NCI-H2081 (cell line): ENCODE data around the gene ELF5.
A peak's percentile ranks its signal among the peaks of the same experiment; 100 is the strongest.

Experiments used
- DNase-seq, 2 experiments: peaks; one replicate each; lab custom pipeline; 2025; lab: John Stamatoyannopoulos, UW

The ELF5 gene

GRCh38 chr11:34451053-34451452, 62.5 kb downstream of the ELF5 start:
- no peak for DNase-seq

- DNase-seq: no peak
Observed at GRCh38 chr11:34449013-34449412, 64.6 kb downstream of the ELF5 start.

- no peak for DNase-seq
Observed at GRCh38 chr11:34448223-34448994, 65.2 kb downstream of the ELF5 start.

DNA sequence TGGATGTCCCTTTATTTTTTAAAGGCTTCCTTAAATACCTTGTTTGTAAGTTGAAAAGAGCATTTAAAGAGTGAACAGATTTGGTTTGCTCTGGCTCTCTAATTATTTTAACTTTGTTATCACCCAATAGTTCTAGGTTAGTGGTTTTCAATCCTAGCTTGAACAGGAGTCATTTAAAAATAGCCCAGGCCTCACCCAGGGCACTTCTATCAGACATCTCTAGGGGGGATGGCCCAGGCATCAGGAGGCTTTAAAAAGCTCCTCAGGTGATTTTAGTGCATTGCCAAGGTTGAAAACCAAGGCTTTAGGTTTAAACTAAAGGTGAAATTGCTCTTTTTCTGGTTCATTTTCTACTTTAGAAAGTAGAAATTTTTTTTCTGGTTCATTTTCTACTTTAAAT, 66.5 kb downstream of the ELF5 start:
- DNase-seq: no peak

- no peak for DNase-seq
Observed at GRCh38 chr11:34446386-34446785, 67.2 kb downstream of the ELF5 start.

DNA sequence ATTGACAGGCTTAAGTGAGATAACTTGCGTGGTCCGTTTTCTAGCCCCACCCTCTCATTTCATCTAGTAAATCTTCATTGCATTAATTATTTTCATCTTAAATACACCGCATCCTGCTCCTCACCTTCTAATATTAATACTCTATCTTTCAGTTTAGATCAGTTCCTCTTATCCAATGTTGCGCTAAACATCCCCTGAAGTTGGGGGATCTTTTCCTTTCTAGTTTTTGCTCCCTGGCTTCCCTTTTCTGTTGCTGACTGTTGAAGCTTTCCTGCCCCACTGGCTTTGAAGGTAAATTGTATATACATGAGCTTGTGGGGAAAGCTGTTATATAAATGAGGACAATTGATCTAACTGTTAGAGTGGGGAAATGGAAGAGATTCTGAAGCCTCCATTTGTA, 67.6 kb downstream of the ELF5 start:
- no peak for DNase-seq

- no peak for DNase-seq
Observed at GRCh38 chr11:34444428-34444827, 69.2 kb downstream of the ELF5 start.

GRCh38 chr11:34443136-34443535, 70.5 kb downstream of the ELF5 start:
- DNase-seq: no peak

- no peak for DNase-seq
Observed at GRCh38 chr11:34441814-34442213, 71.8 kb downstream of the ELF5 start.

DNA sequence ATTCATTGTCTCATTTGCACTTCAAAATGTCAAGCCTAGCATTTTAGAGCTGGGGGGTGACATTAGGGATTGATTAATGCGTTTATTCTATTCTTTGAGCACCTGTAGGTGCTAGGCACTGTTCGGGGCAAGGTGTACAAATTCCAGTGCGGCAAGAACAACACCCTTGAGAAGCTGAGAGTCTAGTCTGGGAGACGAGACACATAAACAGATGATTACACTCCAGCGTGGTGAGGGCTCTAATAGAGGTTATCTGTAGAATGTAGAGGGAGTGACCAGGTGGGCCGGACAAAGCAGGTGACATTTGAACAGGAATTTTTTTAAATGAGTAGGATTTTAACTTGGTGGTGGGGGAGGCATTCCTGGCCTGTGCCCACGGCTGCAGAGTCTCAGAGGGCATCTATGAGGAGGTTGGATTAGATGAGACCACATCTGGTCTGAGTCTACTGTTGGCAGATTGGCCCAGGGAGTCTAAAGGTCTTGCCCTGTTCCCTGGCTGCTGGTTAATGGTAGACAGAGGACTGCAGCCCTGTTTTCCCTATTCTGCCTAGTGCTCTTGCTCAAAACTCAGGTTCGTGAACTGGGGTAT, 73.9 kb downstream of the ELF5 start:
- DNase-seq: no peak

- DNase-seq: peak; percentile 96 to 98
Observed at GRCh38 chr11:34438529-34439507, 74.8 kb downstream of the ELF5 start, which contains the start of gene CAT. Gene CAT (plus strand): TSS chr11:34438934. CDS start chr11:34439014, 80 bp downstream.

GRCh38 chr11:34437224-34438125, 76.1 kb downstream of the ELF5 start:
- no peak for DNase-seq

GRCh38 chr11:34433899-34434298, 79.7 kb downstream of the ELF5 start:
- no peak for DNase-seq

DNA sequence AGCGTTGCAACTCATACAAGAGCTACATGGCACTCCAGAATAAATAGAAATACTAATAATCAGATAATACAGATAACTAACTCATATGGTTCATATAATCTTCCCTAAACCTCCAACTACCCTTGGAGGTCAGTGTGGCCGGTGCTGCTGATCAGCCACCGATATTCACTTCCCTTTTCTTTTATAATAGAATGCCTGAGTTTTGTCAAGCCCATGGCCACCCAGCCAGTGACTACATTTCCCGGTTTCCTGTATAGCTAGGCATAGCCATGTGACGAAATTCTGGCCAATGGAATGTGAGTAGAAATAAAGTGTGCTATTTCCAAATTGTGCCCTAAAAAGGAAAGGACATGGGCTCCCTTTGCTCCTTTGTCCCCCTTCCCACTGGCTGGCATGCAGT, 80.8 kb downstream of the ELF5 start:
- no peak for DNase-seq

GRCh38 chr11:34431979-34432378, 81.6 kb downstream of the ELF5 start:
- DNase-seq: no peak
